Breast epithelium (tissue), 4 donors: ENCODE measurements around the gene CPA4. TPM values are rescaled to one million over a fixed set of nuclear protein-coding genes. Genes with fewer than 3 reads are reported as not detected.

Source experiments
- DNase-seq, 2 donors: peaks; one replicate each; pipeline ENCODE4 v3.0.0-alpha.2; 2019; ENCODE audit warnings: low spot score in 2 of 2
- H3K27ac ChIP-seq, 2 donors: fragments of 200-600 bp; sonication (generic) in 1 of 2; one replicate each; pipeline ENCODE4 v1.5.1; 2016 to 2019; ENCODE audit warnings: mild to moderate bottlenecking in 1 of 2
- H3K27me3 ChIP-seq, 2 donors: fragments of 200-600 bp; sonication (generic) in 1 of 2; one replicate each; pipeline versions ENCODE4 v1.5.1 to v1.6.0; 2017 to 2019; ENCODE audit warnings: control low read depth in 1 of 2, mild to moderate bottlenecking in 1 of 2
- H3K36me3 ChIP-seq: fragments of 200-600 bp; one replicate; pipeline ENCODE4 v1.5.1; 2019
- H3K4me1 ChIP-seq, 2 donors: fragments of 200-600 bp; sonication (generic); one replicate each; pipeline ENCODE4 v1.5.1; 2016 to 2019; ENCODE audit warnings: control low read depth in 1 of 2
- H3K4me3 ChIP-seq, 3 donors: fragments of 200-600 bp; sonication (generic); 1 replicate in 2 of 3; 2 replicates in 1 of 3; pipeline ENCODE4 v1.5.1; 2016 to 2019; ENCODE audit warnings: mild to moderate bottlenecking in 3 of 3, moderate library complexity in 2 of 3
- H3K9me3 ChIP-seq, 2 donors: fragments of 200-600 bp; sonication (generic) in 1 of 2; one replicate each; pipeline ENCODE4 v1.5.1; 2016 to 2019; ENCODE audit warnings: control low read depth in 1 of 2
- CTCF ChIP-seq, 3 donors: fragments of 450-650 bp; IDR thresholded peaks; one replicate each; pipeline ENCODE4 v1.5.1; 2016 to 2017; ENCODE audit warnings: antibody characterized with exemption in 3 of 3, mild to moderate bottlenecking in 3 of 3, moderate library complexity in 3 of 3
- POLR2A ChIP-seq: fragments of 450-650 bp; IDR thresholded peaks from one replicate; pipeline ENCODE4 v1.6.1; 2016; ENCODE audit warnings: antibody characterized with exemption, mild to moderate bottlenecking, moderate library complexity
- POLR2AphosphoS5 ChIP-seq, 3 donors: sonication (generic); formaldehyde crosslinking; IDR thresholded peaks; one replicate each; pipeline ENCODE4 v1.6.1; 2017; ENCODE audit warnings: antibody characterized with exemption in 3 of 3
- intact Hi-C: fragments of 100-400 bp; cut with DNase I; formaldehyde crosslinking; loops from one replicate; pipeline ENCODE4 v1.15.1; 2023; ENCODE audit warnings: low total_unique reads
- total RNA-seq, 3 donors: library from RNA; depleted of rRNA; stranded (reverse); fragments of >200 nt; gene quantifications; one replicate each; pipeline ENCODE4 v1.1.0, GENCODE V29; 2016

Gene CPA4
- total RNA-seq, 3 donors from 2014 or later = 0.98 to 2.0 TPM; not detected in 1

- TF ChIP-seq POLR2AphosphoS5 (IDR thresholded peaks at IDR 0.05) (no peak), CTCF (IDR thresholded peaks at IDR 0.05) (no peak), POLR2A (no peak)
- no peak for DNase-seq
- intact Hi-C loops = no loop called here
- Histone ChIP-seq H3K27me3 (no peaks in the 10 kb centered on the region), H3K4me1 (no peaks in the 10 kb centered on the region), H3K27ac (no peak overlapping the region), H3K36me3 (no peaks in the 10 kb centered on the region), H3K9me3 (no peaks in the 10 kb centered on the region), H3K4me3 (no peak overlapping the region)
These were observed 15.9 kb upstream of the CPA4 start for GRCh38 chr7:130276796-130277762.

- no peak for DNase-seq
- TF ChIP-seq POLR2A = no peak
- peak in 2 of 3 donors; percentile 57 to 60 for TF ChIP-seq CTCF (IDR thresholded peaks at IDR 0.05)
- peak in 1 of 3 donors; percentile 24 for TF ChIP-seq POLR2AphosphoS5 (IDR thresholded peaks at IDR 0.05)
- Histone ChIP-seq H3K9me3 (no peaks in the 10 kb centered on the region), H3K27ac (peak overlapping the region in 1 of 2 donors; percentile 15), H3K4me1 (no peaks in the 10 kb centered on the region), H3K36me3 (no peaks in the 10 kb centered on the region), H3K27me3 (no peaks in the 10 kb centered on the region), H3K4me3 (no peak overlapping the region)
- intact Hi-C loops = no loop called here
These were observed 15.0 kb upstream of the CPA4 start for GRCh38 chr7:130277763-130278643.

GRCh38 chr7:130278860-130279259 lies 14.1 kb upstream of the CPA4 start:
- Histone ChIP-seq H3K9me3 (no peaks in the 10 kb centered on the region), H3K36me3 (no peaks in the 10 kb centered on the region), H3K27me3 (no peaks in the 10 kb centered on the region), H3K4me3 (no peak overlapping the region), H3K4me1 (no peaks in the 10 kb centered on the region), H3K27ac (no peak overlapping the region)
- TF ChIP-seq POLR2A = no peak
- no peak for TF ChIP-seq POLR2AphosphoS5 (IDR thresholded peaks at IDR 0.05)
- TF ChIP-seq CTCF (IDR thresholded peaks at IDR 0.05) = no peak
- intact Hi-C loops = no loop called here
- DNase-seq = no peak

- TF ChIP-seq CTCF (IDR thresholded peaks at IDR 0.05) = no peak
- no peak for TF ChIP-seq POLR2AphosphoS5 (IDR thresholded peaks at IDR 0.05)
- no peak for TF ChIP-seq POLR2A
- Histone ChIP-seq H3K4me3 (no peak overlapping the region), H3K27me3 (no peaks in the 10 kb centered on the region), H3K27ac (no peak overlapping the region), H3K4me1 (no peaks in the 10 kb centered on the region), H3K36me3 (no peaks in the 10 kb centered on the region), H3K9me3 (no peaks in the 10 kb centered on the region)
- intact Hi-C loops = no loop called here
- no peak for DNase-seq
These were observed 13.7 kb upstream of the CPA4 start for GRCh38 chr7:130279286-130279685.
